Measurements from ENCODE around the gene SIPA1. TPM values are rescaled to one million over a fixed set of nuclear protein-coding genes. Genes with fewer than 3 reads are reported as not detected.
"Not testable (repeated sequence)": the region's sequence is repeated elsewhere in the genome, so short reads cannot be mapped to it uniquely, and the experiment has no call there.

Gene SIPA1
- total RNA-seq, 2 donors from 2014 or later: 62.9 to 64.2 TPM

- intact Hi-C loops (cut with DNase I): no loop called here
- DNase-seq (ENCODE audit: low spot score): no peak
Measured at GRCh38 chr11:65672180-65672860, 34.4 kb downstream of the SIPA1 start.

- intact Hi-C loops (cut with DNase I): no loop called here
- no peak for DNase-seq (ENCODE audit: low spot score)
Measured at GRCh38 chr11:65672982-65673381, 35.1 kb downstream of the SIPA1 start.

GRCh38 chr11:65680192-65680743 is 42.4 kb downstream of the SIPA1 start:
- intact Hi-C loops (cut with DNase I): no loop called here
- no peak for DNase-seq (ENCODE audit: low spot score)

- intact Hi-C loops (cut with DNase I); DNase-seq (ENCODE audit: low spot score): not testable (repeated sequence)
Measured at GRCh38 chr11:65683480-65683879, 45.6 kb downstream of the SIPA1 start.

GRCh38 chr11:65685981-65686380 is 48.1 kb downstream of the SIPA1 start:
- DNase-seq (ENCODE audit: low spot score): no peak
- intact Hi-C loops (cut with DNase I): no loop called here

- intact Hi-C loops (cut with DNase I); DNase-seq (ENCODE audit: low spot score): not testable (repeated sequence)
Measured at GRCh38 chr11:65691847-65692246, 53.9 kb downstream of the SIPA1 start.

- no peak for DNase-seq (ENCODE audit: low spot score)
- intact Hi-C loops (cut with DNase I): no loop called here
Measured at GRCh38 chr11:65692367-65692766, 54.5 kb downstream of the SIPA1 start.

GRCh38 chr11:65695459-65696241 is 57.7 kb downstream of the SIPA1 start:
- intact Hi-C loops (cut with DNase I): no loop called here
- DNase-seq (ENCODE audit: low spot score): no peak

GRCh38 chr11:65696802-65697552 is 59.1 kb downstream of the SIPA1 start:
- no peak for DNase-seq (ENCODE audit: low spot score)
- intact Hi-C loops (cut with DNase I): no loop called here

- intact Hi-C loops (cut with DNase I): no loop called here
- no peak for DNase-seq (ENCODE audit: low spot score)
Measured at GRCh38 chr11:65698205-65698604, 60.3 kb downstream of the SIPA1 start.

- intact Hi-C loops (cut with DNase I): no loop called here
- DNase-seq (ENCODE audit: low spot score): no peak
Measured at GRCh38 chr11:65699306-65699705, 61.4 kb downstream of the SIPA1 start.

- intact Hi-C loops (cut with DNase I): loop anchor here in 1 of 2 donors (10.0 kb wide), 1 partner anchor 274 kb away; no protein-coding TSS in a partner anchor
- no peak for DNase-seq (ENCODE audit: low spot score)
Measured at GRCh38 chr11:65700399-65700798, 62.5 kb downstream of the SIPA1 start.

Small RNA genes lying within 50 kb of the gene (microRNA-seq; reads per million reads assigned to microRNA genes)
- 0 reads per million in 2 donors for gene MIR4489 (ENCODE audit: borderline microRNAs expressed in 2 of 2)
- 0 reads per million in 2 donors for gene MIR4690 (ENCODE audit: borderline microRNAs expressed in 2 of 2)

Other genes with a start within 250 kb of the SIPA1 start
- gene NEAT1, start 215.3 kb upstream of the SIPA1 start, total RNA-seq: 1,000 to 10,000 TPM in 1 of 2 donors, 100 to 1,000 TPM in 1; 742 to 1,004 TPM
- gene MALAT1, start 139.1 kb upstream of the SIPA1 start, total RNA-seq: 1,000 to 10,000 TPM; 9,235 to 9,828 TPM
- gene SCYL1, start 113.0 kb upstream of the SIPA1 start, total RNA-seq: 10 to 100 TPM; 66.3 to 74.3 TPM
- gene LTBP3, start 79.7 kb upstream of the SIPA1 start, total RNA-seq: 100 to 1,000 TPM; 127 to 196 TPM
- 10 to 100 TPM; 29.2 to 29.5 TPM for gene ZNRD2, start 67.6 kb upstream of the SIPA1 start, total RNA-seq
- 10 to 100 TPM; 43.3 to 53.0 TPM for gene FAM89B, start 65.6 kb upstream of the SIPA1 start, total RNA-seq
- gene EHBP1L1, start 62.0 kb upstream of the SIPA1 start, total RNA-seq: 100 to 1,000 TPM; 190 to 223 TPM
- gene KCNK7, start 42.3 kb upstream of the SIPA1 start, total RNA-seq: under 1 TPM; 0.65 to 0.71 TPM
- gene MAP3K11, start 23.9 kb upstream of the SIPA1 start, total RNA-seq: 10 to 100 TPM; 39.1 to 46.3 TPM
- 10 to 100 TPM; 21.3 to 22.6 TPM for gene PCNX3, start 22.3 kb upstream of the SIPA1 start, total RNA-seq
- 10 to 100 TPM; 57.6 to 80.8 TPM for gene RELA, start 24.8 kb downstream of the SIPA1 start, total RNA-seq
- gene KAT5, start 74.2 kb downstream of the SIPA1 start, total RNA-seq: 10 to 100 TPM; 62.3 to 65.0 TPM
- 10 to 100 TPM; 43.7 to 45.0 TPM for gene RNASEH2C, start 82.7 kb downstream of the SIPA1 start, total RNA-seq
- 10 to 100 TPM; 10.7 to 15.3 TPM for gene AP5B1, start 142.9 kb downstream of the SIPA1 start, total RNA-seq
- not detected for gene OVOL1, start 149.0 kb downstream of the SIPA1 start, total RNA-seq
- gene SNX32, start 195.9 kb downstream of the SIPA1 start, total RNA-seq: under 1 TPM; 0.52 to 0.65 TPM
- gene CFL1, start 220.1 kb downstream of the SIPA1 start, total RNA-seq: 100 to 1,000 TPM; 697 to 707 TPM
- 10 to 100 TPM; 41.8 to 48.2 TPM for gene MUS81, start 222.3 kb downstream of the SIPA1 start, total RNA-seq
- 100 to 1,000 TPM; 111 to 131 TPM for gene EFEMP2, start 234.7 kb downstream of the SIPA1 start, total RNA-seq
- 1 to 10 TPM; 1.4 to 1.8 TPM for gene CTSW, start 241.7 kb downstream of the SIPA1 start, total RNA-seq

Data from posterior vena cava (tissue), 2 donors.